NOMO-1 treated with dmso at 0.1 percent for 144 hours (cell line): ENCODE measurements around the gene ZNF883.
"Not testable (repeated sequence)": the region's sequence is repeated elsewhere in the genome, so short reads cannot be mapped to it uniquely, and the experiment has no call there.

Experiments
- DNase-seq: peaks from one replicate; lab custom pipeline; 2025; ENCODE audit not compliant: unreplicated experiment; lab: John Stamatoyannopoulos, UW

The ZNF883 gene

GRCh38 chr9:113011911-113012381, at the start of gene ZNF883:
Gene ZNF883 (minus strand): TSS chr9:113012192.
- DNase-seq = no peak

DNA sequence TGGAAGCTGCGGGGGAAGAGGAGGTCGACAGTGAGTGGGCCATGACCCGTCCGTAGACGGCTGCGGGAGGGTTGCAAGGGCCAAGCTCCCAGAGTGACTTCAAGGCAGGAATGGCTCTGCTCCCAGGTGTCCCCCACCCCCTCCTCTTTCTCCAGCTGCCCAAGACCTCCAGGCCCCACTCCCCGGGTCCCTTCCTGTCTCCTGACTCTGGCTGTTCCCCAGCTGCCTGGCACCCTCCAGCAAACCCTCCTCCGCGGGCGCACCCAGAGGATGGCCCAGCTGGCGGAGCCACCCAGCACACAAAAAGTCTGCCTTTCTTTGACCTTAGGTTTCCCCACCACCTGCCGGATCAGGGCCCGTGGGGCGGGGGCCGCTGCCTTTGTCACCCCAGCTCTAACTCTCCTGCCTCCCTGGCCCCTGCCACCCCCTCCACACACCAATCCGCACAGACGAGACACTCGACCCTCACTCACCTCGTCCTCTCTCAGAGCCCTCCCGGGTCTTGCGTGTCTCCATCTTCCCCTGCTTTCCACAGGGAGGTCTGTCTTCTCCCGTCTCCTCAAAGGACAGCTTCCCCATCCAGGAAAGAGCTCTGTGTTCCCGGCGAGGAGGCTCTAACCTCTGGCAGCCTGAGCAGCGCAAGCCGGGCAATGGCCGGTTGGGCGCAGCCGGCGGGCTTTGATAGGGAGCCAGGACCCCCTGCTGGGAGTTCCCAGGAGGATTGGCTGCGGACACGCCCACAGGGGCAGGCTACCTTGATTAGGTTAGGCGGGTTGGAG, 49.3 kb upstream of the ZNF883 start:
- not testable (repeated sequence) for DNase-seq

DNA sequence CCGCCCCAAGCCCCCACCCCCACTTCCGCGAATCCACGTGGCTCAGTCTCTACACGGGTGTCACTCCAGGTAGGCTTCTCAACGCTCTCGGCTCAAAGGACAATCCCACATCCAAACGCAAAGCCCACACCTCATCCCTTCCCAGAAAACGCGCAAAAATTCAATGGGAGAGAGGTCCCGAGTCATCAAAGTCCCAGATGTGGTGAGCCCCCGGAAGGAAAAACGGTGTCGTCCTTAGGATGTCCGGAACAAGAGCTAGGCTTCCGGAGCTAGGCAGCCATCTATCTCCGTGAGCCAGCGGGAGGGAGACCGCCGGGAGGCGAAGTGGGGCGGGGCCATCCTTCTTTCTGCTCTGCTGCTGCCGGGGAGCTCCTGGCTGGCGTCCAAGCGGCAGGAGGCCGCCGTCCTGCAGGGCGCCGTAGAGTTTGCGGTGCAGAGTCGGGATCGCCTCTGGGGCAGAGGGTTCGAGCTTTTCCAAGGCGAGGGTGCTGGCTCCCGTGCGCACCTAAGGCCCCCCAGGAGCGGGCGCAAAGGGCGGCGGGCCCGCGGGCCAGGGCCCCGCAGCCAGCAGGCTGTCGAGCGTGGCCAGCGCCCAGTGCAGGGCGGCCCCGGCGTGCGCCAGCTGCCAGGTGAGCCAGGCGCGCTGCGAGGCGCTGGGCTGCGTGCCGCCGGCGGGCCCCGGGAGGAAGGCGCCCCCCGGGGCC, 47.7 kb upstream of the ZNF883 start:
- not testable (repeated sequence) for DNase-seq

- no peak for DNase-seq
Observed at GRCh38 chr9:113057193-113057592, 45.2 kb upstream of the ZNF883 start.

GRCh38 chr9:113056191-113057106, 44.5 kb upstream of the ZNF883 start, which contains the start of gene ZFP37:
Gene ZFP37 (minus strand): TSS chr9:113056724. CDS start chr9:113056688, 36 bp downstream.
- DNase-seq = no peak

- no peak for DNase-seq
Observed at GRCh38 chr9:113042884-113043657, 31.1 kb upstream of the ZNF883 start.

GRCh38 chr9:113026200-113026599, 14.2 kb upstream of the ZNF883 start:
- no peak for DNase-seq

- DNase-seq = no peak
Observed at GRCh38 chr9:113018247-113018646, 6.3 kb upstream of the ZNF883 start.

GRCh38 chr9:113012492-113012891, 500 bp upstream of the ZNF883 start:
- no peak for DNase-seq

DNA sequence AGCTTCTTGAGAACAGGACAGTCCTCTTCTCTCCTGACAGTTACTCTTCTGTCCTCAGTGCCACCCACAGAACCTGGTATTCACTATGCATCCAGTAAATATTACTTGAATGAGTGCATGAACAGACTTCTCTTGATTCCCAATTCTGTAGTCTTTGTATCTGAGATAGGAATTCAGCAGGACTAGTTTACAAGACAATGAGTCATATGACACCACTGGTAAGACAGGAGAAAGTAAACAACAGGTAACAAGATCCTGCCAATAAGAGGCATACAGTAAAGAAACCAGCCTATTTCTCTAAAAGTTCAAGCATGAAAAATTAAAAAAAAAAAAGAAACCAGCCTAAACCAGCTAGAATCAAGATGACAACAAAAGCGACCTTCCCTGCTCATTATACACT, 6.2 kb downstream of the ZNF883 start:
- no peak for DNase-seq

- no peak for DNase-seq
Observed at GRCh38 chr9:112997236-112997941, 14.6 kb downstream of the ZNF883 start.

DNA sequence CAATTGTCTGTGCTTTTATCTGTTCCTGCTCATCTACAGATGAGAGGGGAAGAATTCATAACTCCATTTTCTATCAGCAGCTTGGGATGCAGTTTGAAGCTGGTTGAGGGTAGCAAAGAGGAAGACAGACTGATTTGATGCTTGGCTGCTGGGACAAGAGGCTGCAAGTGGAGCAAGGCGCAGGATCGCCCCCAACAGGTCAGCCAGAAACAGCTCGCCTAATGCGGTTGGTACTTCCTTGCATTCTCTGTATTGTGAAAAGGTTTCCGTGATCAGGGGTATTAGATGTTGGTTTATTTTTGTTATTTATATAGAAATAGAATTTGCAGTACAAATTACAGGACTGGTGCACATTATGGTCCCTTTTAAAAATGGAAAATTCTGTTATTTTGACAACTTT, 40.6 kb downstream of the ZNF883 start:
- DNase-seq = no peak

DNA sequence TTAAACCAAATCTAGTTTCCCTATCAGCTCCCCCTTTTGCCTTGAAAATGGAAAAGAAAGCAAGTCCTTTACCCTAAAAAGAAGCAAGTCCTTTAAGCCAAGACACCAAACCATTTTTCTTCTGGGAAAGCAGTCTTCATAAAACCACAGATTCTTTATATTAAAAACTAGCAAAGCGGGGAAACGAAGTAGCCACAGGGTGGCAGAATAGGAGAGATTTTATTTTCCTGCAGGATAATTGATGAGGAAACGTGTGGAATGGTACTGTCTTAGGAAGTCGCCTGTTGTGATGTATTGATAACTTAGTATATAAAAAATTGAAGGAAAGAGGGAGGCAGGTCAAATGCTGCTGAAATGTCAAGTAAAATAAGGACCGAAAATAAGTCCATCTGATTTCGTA, 41.1 kb downstream of the ZNF883 start:
- no peak for DNase-seq

- DNase-seq = no peak
Observed at GRCh38 chr9:112969730-112970129, 42.3 kb downstream of the ZNF883 start.

GRCh38 chr9:112955550-112955949, 56.4 kb downstream of the ZNF883 start:
- DNase-seq = no peak

DNA sequence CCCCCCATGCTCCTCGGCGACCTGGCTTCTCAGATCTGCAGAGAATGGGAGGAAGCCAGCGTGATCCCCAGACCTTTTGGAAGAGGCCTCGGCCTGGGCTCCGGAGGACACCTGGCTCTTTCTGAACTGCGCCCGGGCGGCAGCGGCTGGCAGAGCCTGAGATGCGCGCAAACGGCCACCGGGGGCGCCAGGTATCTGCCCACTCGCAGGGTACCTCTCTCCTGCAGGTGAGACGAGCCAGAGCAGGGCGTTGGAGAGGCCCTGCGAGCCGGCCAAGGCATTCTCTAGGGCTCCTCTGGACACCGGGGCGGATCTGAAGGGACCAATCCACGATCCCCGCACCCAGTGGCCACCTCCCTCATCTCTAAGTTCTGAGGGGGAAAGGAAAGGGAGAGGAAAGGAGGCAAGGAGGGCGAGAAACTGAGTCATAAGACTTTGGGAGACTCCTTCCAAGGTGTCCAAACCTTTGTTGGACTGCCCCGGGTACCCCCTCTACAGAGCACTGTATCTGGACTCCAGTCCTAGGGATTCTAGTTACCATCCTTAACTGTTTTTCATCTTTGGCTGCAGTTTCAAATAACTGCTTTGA, 66.3 kb downstream of the ZNF883 start:
- DNase-seq = no peak

- DNase-seq = no peak
Observed at GRCh38 chr9:112939418-112939817, 72.6 kb downstream of the ZNF883 start.

- no peak for DNase-seq
Observed at GRCh38 chr9:112933696-112934095, 78.3 kb downstream of the ZNF883 start.

GRCh38 chr9:112925058-112925641, 86.8 kb downstream of the ZNF883 start:
- DNase-seq = no peak
